Panc1 (cell line): ENCODE measurements around the gene SLX4IP. TPM values are rescaled to one million over a fixed set of nuclear protein-coding genes. Genes with fewer than 3 reads are reported as not detected.

ENCODE experiments used
- ATAC-seq: fragments of 200-7000 bp; cut with Tn5 transposase; 2 replicates; pipeline ENCODE4 v1.9.1; 2020; ENCODE audit warnings: mild to moderate bottlenecking, moderate library complexity
- BruUV-seq: library from RNA; stranded (reverse); fragments of 400-500 nt; replicated peaks from 2 replicates; lab custom pipeline; 2021; lab: Mats Ljungman, UMichigan
- CTCF ChIA-PET: fragments of 300-600 bp; sonication (Branson Sonifier 250); formaldehyde crosslinking; loops from one replicate; lab custom pipeline; 2022; ENCODE audit warnings: antibody characterized with exemption; lab: Charles Lee
- POLR2A ChIA-PET: fragments of 300-600 bp; sonication (Branson Sonifier 250); formaldehyde crosslinking; loops from one replicate; lab custom pipeline; 2022; ENCODE audit warnings: antibody characterized with exemption; lab: Charles Lee
- DNase-seq: peaks from one replicate; pipeline ENCODE4 v3.0.0-alpha.2; 2010; ENCODE audit warnings: low read depth, low spot score
- H3K27ac ChIP-seq: 2 replicates; pipeline ENCODE4 v1.5.1; 2011; ENCODE audit warnings: mild to moderate bottlenecking, low read length, inconsistent platforms
- H3K27me3 ChIP-seq: fragments of 200-500 bp; sonication (Bioruptor generic); 2 replicates; pipeline ENCODE4 v1.6.0; 2014; ENCODE audit warnings: low read length, inconsistent platforms; ENCODE audit not compliant: control insufficient read depth, insufficient read depth
- H3K36me3 ChIP-seq: fragments of 200-500 bp; sonication (Bioruptor generic); 2 replicates; pipeline ENCODE4 v1.5.1; 2014; ENCODE audit warnings: inconsistent platforms, mild to moderate bottlenecking, low read length, moderate library complexity; ENCODE audit not compliant: control insufficient read depth, insufficient read depth
- H3K4me1 ChIP-seq: 2 replicates; pipeline ENCODE4 v1.5.1; 2011; ENCODE audit warnings: inconsistent platforms, mild to moderate bottlenecking, low read length, moderate library complexity; ENCODE audit not compliant: control insufficient read depth, insufficient read depth
- H3K4me3 ChIP-seq, 2 experiments: 2 replicates each; pipeline ENCODE4 v1.5.1; 2011 to 2012; ENCODE audit warnings: low read depth in 2 of 2, low read length in 2 of 2, mild to moderate bottlenecking in 2 of 2, inconsistent platforms in 1 of 2, moderate library complexity in 1 of 2
- H3K9me3 ChIP-seq: fragments of 200-500 bp; sonication (Bioruptor generic); 2 replicates; pipeline ENCODE4 v1.5.1; 2014; ENCODE audit warnings: low read depth, mild to moderate bottlenecking, inconsistent platforms, low read length, moderate library complexity; ENCODE audit not compliant: control insufficient read depth, insufficient read depth
- CTCF ChIP-seq: fragments of 450-650 bp; IDR thresholded peaks from 2 replicates; pipeline ENCODE4 v1.5.1; 2017; ENCODE audit warnings: mild to moderate bottlenecking
- POLR2AphosphoS5 ChIP-seq: IDR thresholded peaks from 2 replicates; pipeline ENCODE4 v1.6.1; 2012; ENCODE audit warnings: mild to moderate bottlenecking, low read depth, low read length, moderate library complexity
- REST ChIP-seq, 2 experiments: IDR thresholded peaks; 2 replicates each; pipeline ENCODE4 v1.6.1; 2011 to 2012; ENCODE audit warnings: low read depth in 2 of 2, control low read depth in 1 of 2, low read length in 1 of 2, mild to moderate bottlenecking in 1 of 2, moderate library complexity in 1 of 2; ENCODE audit not compliant: insufficient read depth in 1 of 2
- SIN3A ChIP-seq: IDR thresholded peaks from 2 replicates; pipeline ENCODE4 v1.6.1; 2012; ENCODE audit warnings: low read depth, mild to moderate bottlenecking, low read length, moderate library complexity, borderline replicate concordance; ENCODE audit not compliant: insufficient read depth
- TCF7L2 ChIP-seq: IDR thresholded peaks from 2 replicates; pipeline ENCODE4 v1.6.1; 2011; ENCODE audit warnings: mild to moderate bottlenecking, low read depth, low read length, inconsistent platforms
- in situ Hi-C: cut with HindIII; loops from 2 replicates; pipeline ENCODE4 v1.10.0; 2016; ENCODE audit warnings: low sequenced_read_pairs, low pct_unique_long_range_greater_than_20kb
- intact Hi-C: fragments of 100-400 bp; cut with micrococcal nuclease; formaldehyde crosslinking; loops from one replicate; pipeline ENCODE4 v1.10.0; 2022; ENCODE audit not compliant: unreplicated experiment
- total RNA-seq: library from RNA; stranded (reverse); gene quantifications from one replicate; pipeline ENCODE4 v1.2.1, GENCODE V29; 2021; ENCODE audit not compliant: unreplicated experiment

SLX4IP gene
- total RNA-seq, 1 experiment from 2014 or later = 5.4 TPM

DNA sequence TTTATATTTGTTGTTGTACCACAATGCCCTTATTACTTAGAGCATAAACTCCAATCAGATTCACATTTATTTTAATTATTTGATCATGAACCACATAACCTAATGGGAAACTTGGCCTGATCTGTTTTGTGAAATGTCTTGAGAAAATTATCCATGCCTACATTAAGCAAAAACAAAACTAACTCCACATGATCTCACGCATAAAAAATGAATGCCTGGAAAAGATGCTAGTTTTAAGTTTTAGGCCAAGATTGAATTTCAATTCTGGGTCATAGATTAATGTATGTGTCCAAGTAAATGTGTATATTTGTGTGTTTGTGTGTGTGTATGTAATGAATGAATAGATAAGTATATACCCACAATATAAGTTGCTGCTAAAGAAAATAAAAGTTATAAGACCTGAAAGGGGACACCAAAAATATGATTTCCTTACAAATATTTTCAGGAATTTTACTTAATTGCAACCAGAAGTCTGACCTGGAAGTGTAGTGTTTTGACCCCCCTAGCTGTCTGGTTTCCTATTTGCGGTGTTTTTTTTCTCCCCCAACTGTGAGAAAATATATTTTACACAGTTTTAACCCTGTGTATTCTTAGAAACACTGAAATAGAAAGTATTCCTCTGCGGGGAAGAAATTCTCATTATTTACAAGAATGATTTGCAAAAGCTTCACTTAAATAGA, 141.4 kb downstream of the SLX4IP start:
- no peak for TF ChIP-seq POLR2AphosphoS5
- no peak for TF ChIP-seq TCF7L2
- no peak for TF ChIP-seq REST (IDR thresholded peaks at IDR 0.05; ENCODE audit: insufficient read depth in 1 of 2, low read depth in 2 of 2, low read length in 1 of 2)
- no peak for TF ChIP-seq SIN3A
- TF ChIP-seq CTCF = no peak
- H3K36me3 ChIP-seq = no peaks in the 10 kb centered on the region
- DNase-seq (no peak), ATAC-seq (no peak)
- BruUV-seq = no TSS peak
- H3K4me1 ChIP-seq = no peaks in the 10 kb centered on the region
- H3K9me3 ChIP-seq = no peaks in the 10 kb centered on the region
- CTCF ChIA-PET = no interaction called here
- no peaks in the 10 kb centered on the region for H3K27me3 ChIP-seq
- in situ Hi-C loops (no loop called here), intact Hi-C loops (no loop called here)
- H3K4me3 ChIP-seq = no peak overlapping the region
- POLR2A ChIA-PET = no interaction called here
- H3K27ac ChIP-seq = no peak overlapping the region

DNA sequence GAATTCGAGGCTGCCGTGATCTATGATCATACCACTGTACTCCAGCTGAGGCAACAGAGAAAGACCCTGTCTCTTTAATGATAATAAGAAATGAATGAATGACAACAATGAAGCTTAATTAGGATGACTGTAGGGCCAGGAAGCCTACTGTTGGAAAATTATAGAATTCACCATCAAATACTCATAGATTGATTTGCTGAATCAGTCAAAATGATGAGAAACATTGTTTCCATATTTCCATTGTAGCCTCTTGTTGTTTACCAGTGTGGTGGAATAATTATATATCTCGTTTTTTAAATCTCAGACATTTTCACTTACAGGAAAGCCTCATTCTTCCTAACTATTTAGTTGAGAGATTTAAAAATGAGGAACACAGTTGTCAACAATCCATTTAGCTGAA, 142.5 kb downstream of the SLX4IP start:
- BruUV-seq = no TSS peak
- Histone ChIP-seq H3K4me1 (no peaks in the 10 kb centered on the region), H3K4me3 (no peak overlapping the region), H3K27ac (no peak overlapping the region), H3K36me3 (no peaks in the 10 kb centered on the region), H3K9me3 (no peaks in the 10 kb centered on the region), H3K27me3 (no peaks in the 10 kb centered on the region)
- no peak for DNase-seq
- ChIA-PET POLR2A (no interaction called here), CTCF (no interaction called here)
- TF ChIP-seq REST (IDR thresholded peaks at IDR 0.05; ENCODE audit: insufficient read depth in 1 of 2, low read depth in 2 of 2, low read length in 1 of 2) (no peak), CTCF (no peak), TCF7L2 (no peak), POLR2AphosphoS5 (no peak), SIN3A (no peak)
- in situ Hi-C loops = no loop called here
- ATAC-seq = no peak
- intact Hi-C loops = no loop called here
